Suprapubic skin (tissue), 4 donors: ENCODE data around the gene PLXNA2. TPM values are rescaled to one million over a fixed set of nuclear protein-coding genes. Genes with fewer than 3 reads are reported as not detected.

Experiments
- DNase-seq, 2 donors: peaks; one replicate each; pipeline ENCODE4 v3.0.0-alpha.2; 2019; ENCODE audit warnings: low spot score in 2 of 2
- H3K27ac ChIP-seq: fragments of 200-600 bp; sonication (generic); one replicate; pipeline ENCODE4 v1.5.1; 2019
- H3K27me3 ChIP-seq: fragments of 200-600 bp; sonication (generic); one replicate; pipeline ENCODE4 v1.5.1; 2019
- H3K36me3 ChIP-seq: fragments of 200-600 bp; sonication (generic); one replicate; pipeline ENCODE4 v1.5.1; 2019
- H3K4me1 ChIP-seq: fragments of 200-600 bp; sonication (generic); one replicate; pipeline ENCODE4 v1.5.1; 2019
- H3K4me3 ChIP-seq: fragments of 200-600 bp; sonication (generic); one replicate; pipeline ENCODE4 v1.5.1; 2019; ENCODE audit warnings: mild to moderate bottlenecking
- H3K9me3 ChIP-seq: fragments of 200-600 bp; sonication (generic); one replicate; pipeline ENCODE4 v1.5.1; 2019
- EP300 ChIP-seq: sonication (generic); formaldehyde crosslinking; IDR thresholded peaks from one replicate; pipeline ENCODE4 v1.6.1; 2017; ENCODE audit warnings: antibody characterized with exemption
- POLR2A ChIP-seq, 2 donors: fragments of 450-650 bp; IDR thresholded peaks; one replicate each; pipeline ENCODE4 v1.6.1; 2017; ENCODE audit warnings: antibody characterized with exemption in 2 of 2, mild to moderate bottlenecking in 2 of 2, moderate library complexity in 2 of 2
- POLR2AphosphoS5 ChIP-seq, 3 donors: sonication (generic); formaldehyde crosslinking; IDR thresholded peaks; one replicate each; pipeline ENCODE4 v1.6.1; 2017; ENCODE audit warnings: antibody characterized with exemption in 3 of 3
- WGBS: methylation state at CpG from one replicate; pipeline ENCODE4 v1.1.5; 2018; 5-methylcytosine and 5-hydroxymethylcytosine counted together
- total RNA-seq, 4 donors: library from RNA; depleted of rRNA; stranded (reverse); fragments of >200 nt; gene quantifications; one replicate each; pipeline ENCODE4 v1.1.0, GENCODE V29; 2016
- TF ChIP-seq, protein P1 (sequence below), 2 donors: fragments of 200-600 bp in 1 of 2; fragments of 450-650 bp in 1 of 2; sonication (generic) in 1 of 2; IDR thresholded peaks; one replicate each; pipeline ENCODE4 v1.5.1; 2016 to 2019; ENCODE audit warnings: antibody characterized with exemption in 2 of 2, mild to moderate bottlenecking in 1 of 2, moderate library complexity in 1 of 2

PLXNA2 gene
- total RNA-seq, 4 donors from 2014 or later: 35.3 to 53.9 (median 45.7) TPM

DNA sequence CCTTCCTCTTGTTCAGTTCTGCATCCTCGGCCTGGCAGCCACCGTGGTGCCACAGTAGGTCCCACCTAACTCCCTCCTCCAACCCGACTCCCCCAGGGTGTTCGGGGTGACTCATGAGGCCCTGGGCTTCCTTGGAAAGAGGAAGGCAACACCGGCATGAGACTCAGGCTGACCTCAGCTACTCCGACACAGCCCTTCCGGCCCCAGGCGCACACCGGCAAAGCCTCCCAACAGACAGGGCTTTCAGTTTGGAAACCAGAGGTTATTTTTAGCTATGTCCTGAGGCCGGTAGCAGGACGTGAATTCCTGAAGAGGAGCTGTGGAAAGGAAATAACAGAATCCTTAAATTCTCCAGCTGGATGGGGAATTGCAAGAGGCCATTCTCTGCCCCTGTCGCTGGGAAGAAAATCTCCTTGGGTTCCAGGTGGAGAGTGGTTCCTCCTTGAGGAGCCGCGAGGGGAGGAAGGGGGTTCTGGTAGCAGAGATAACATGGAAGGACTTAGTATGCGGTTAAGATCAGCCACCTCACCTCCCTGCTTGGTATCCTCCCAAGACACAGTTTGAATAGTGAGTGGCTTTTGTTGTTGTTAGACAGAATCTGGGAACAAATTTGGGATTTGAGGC lies 24.4 kb downstream of the PLXNA2 start:
- H3K9me3 ChIP-seq: no peaks in the 10 kb centered on the region
- peaks cover 26% of the 10 kb centered on the region for H3K4me1 ChIP-seq
- H3K27ac ChIP-seq: no peak overlapping the region
- peaks cover 25% of the 10 kb centered on the region for H3K36me3 ChIP-seq
- WGBS: 58% methylated on average over 15 of the region's 15 CpGs
- H3K4me3 ChIP-seq: no peak overlapping the region
- DNase-seq: no peak
- TF ChIP-seq POLR2AphosphoS5 (IDR thresholded peaks at IDR 0.05) (no peak), EP300 (no peak), POLR2A (IDR thresholded peaks at IDR 0.05) (no peak)
- TF ChIP-seq, protein P1, sequence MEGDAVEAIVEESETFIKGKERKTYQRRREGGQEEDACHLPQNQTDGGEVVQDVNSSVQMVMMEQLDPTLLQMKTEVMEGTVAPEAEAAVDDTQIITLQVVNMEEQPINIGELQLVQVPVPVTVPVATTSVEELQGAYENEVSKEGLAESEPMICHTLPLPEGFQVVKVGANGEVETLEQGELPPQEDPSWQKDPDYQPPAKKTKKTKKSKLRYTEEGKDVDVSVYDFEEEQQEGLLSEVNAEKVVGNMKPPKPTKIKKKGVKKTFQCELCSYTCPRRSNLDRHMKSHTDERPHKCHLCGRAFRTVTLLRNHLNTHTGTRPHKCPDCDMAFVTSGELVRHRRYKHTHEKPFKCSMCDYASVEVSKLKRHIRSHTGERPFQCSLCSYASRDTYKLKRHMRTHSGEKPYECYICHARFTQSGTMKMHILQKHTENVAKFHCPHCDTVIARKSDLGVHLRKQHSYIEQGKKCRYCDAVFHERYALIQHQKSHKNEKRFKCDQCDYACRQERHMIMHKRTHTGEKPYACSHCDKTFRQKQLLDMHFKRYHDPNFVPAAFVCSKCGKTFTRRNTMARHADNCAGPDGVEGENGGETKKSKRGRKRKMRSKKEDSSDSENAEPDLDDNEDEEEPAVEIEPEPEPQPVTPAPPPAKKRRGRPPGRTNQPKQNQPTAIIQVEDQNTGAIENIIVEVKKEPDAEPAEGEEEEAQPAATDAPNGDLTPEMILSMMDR (IDR thresholded peaks at IDR 0.05): no peak
- H3K27me3 ChIP-seq: no peaks in the 10 kb centered on the region

DNA sequence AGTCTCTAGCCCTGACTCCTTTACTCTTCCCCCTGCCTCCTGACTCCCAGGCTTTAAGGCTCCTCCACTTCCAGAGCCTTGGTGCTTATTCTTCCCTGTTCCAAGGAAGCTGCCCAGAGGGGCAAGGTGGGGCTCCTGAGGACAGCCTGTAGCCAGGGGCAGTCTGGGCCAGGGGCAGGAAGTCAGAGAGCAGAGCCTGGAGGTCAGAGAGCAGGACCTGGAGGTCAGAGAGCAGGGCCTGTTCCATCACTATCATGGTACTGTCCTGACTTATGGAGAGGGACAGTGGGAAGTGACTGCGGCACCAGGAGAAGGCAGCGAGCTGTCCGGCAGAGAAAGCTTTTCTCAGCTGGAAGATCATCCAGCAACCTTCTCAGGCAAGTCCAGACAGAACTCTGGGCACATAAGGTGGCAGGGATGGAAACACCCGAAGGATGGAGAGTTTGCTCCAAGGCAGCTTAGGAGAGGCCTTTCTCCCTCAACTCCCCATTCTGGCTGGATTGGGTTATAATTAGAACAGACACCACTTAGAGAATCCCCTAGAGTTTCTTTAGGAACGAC lies 25.0 kb downstream of the PLXNA2 start:
- WGBS: 57% methylated on average over 5 of the region's 5 CpGs
- no peak for DNase-seq
- no peak overlapping the region for H3K27ac ChIP-seq
- H3K36me3 ChIP-seq: peaks cover 25% of the 10 kb centered on the region
- peaks cover 29% of the 10 kb centered on the region for H3K4me1 ChIP-seq
- no peak overlapping the region for H3K4me3 ChIP-seq
- H3K9me3 ChIP-seq: no peaks in the 10 kb centered on the region
- no peaks in the 10 kb centered on the region for H3K27me3 ChIP-seq
- TF ChIP-seq, protein P1 (IDR thresholded peaks at IDR 0.05): no peak
- no peak for TF ChIP-seq POLR2A (IDR thresholded peaks at IDR 0.05)
- TF ChIP-seq EP300: no peak
- TF ChIP-seq POLR2AphosphoS5 (IDR thresholded peaks at IDR 0.05): no peak

GRCh38 chr1:208218237-208219097 lies 25.7 kb downstream of the PLXNA2 start:
- no peak overlapping the region for H3K4me3 ChIP-seq
- H3K36me3 ChIP-seq: peaks cover 25% of the 10 kb centered on the region
- no peak overlapping the region for H3K27ac ChIP-seq
- no peak for DNase-seq
- H3K27me3 ChIP-seq: no peaks in the 10 kb centered on the region
- no peak for TF ChIP-seq POLR2A (IDR thresholded peaks at IDR 0.05)
- TF ChIP-seq, protein P1 (IDR thresholded peaks at IDR 0.05): no peak
- TF ChIP-seq EP300: no peak
- TF ChIP-seq POLR2AphosphoS5 (IDR thresholded peaks at IDR 0.05): no peak
- peaks cover 34% of the 10 kb centered on the region for H3K4me1 ChIP-seq
- no peaks in the 10 kb centered on the region for H3K9me3 ChIP-seq
- 86% methylated on average over 12 of the region's 12 CpGs for WGBS

- Histone ChIP-seq H3K4me3 (no peak overlapping the region), H3K27ac (no peak overlapping the region), H3K36me3 (peaks cover 25% of the 10 kb centered on the region), H3K9me3 (no peaks in the 10 kb centered on the region), H3K4me1 (peaks cover 38% of the 10 kb centered on the region), H3K27me3 (no peaks in the 10 kb centered on the region)
- WGBS: 94% methylated on average over 8 of the region's 10 CpGs
- no peak for TF ChIP-seq POLR2A (IDR thresholded peaks at IDR 0.05)
- TF ChIP-seq, protein P1 (IDR thresholded peaks at IDR 0.05): no peak
- DNase-seq: no peak
Observed at GRCh38 chr1:208217781-208218180, 26.4 kb downstream of the PLXNA2 start.

- 98% methylated on average over 14 of the region's 16 CpGs for WGBS
- no peak overlapping the region for H3K4me3 ChIP-seq
- H3K36me3 ChIP-seq: peaks cover 27% of the 10 kb centered on the region
- H3K27ac ChIP-seq: no peak overlapping the region
- H3K4me1 ChIP-seq: peaks cover 45% of the 10 kb centered on the region
- TF ChIP-seq EP300 (no peak), POLR2AphosphoS5 (IDR thresholded peaks at IDR 0.05) (no peak)
- no peaks in the 10 kb centered on the region for H3K27me3 ChIP-seq
- no peak for DNase-seq
- H3K9me3 ChIP-seq: no peaks in the 10 kb centered on the region
Observed at GRCh38 chr1:208216806-208217205, 27.4 kb downstream of the PLXNA2 start.
